NT2/D1 (cell line): ENCODE measurements around the gene KCNQ1.
A peak's percentile ranks its signal among the peaks of the same experiment; 100 is the strongest.

Experiments used
- DNase-seq: peaks from one replicate; pipeline ENCODE4 v3.0.0-alpha.2; 2011; ENCODE audit warnings: low read depth, low spot score
- H3K27me3 ChIP-seq: 2 replicates; pipeline ENCODE4 v1.6.0; 2011; ENCODE audit warnings: mild to moderate bottlenecking; ENCODE audit not compliant: insufficient read length, insufficient read depth
- H3K36me3 ChIP-seq: 2 replicates; pipeline ENCODE4 v1.6.1; 2011; ENCODE audit warnings: mild to moderate bottlenecking, low read length, mixed read lengths; ENCODE audit not compliant: insufficient read depth, insufficient read length
- H3K4me1 ChIP-seq: 2 replicates; pipeline ENCODE4 v1.5.1; 2011; ENCODE audit not compliant: insufficient read depth, insufficient read length
- H3K4me3 ChIP-seq: 2 replicates; pipeline ENCODE4 v1.5.1; 2011; ENCODE audit warnings: low read depth; ENCODE audit not compliant: insufficient read length
- H3K9ac ChIP-seq: 2 replicates; pipeline ENCODE4 v1.6.0; 2011; ENCODE audit warnings: low read depth; ENCODE audit not compliant: insufficient read length
- H3K9me3 ChIP-seq: 2 replicates; pipeline ENCODE4 v1.5.1; 2011; ENCODE audit warnings: mild to moderate bottlenecking, low read length; ENCODE audit not compliant: insufficient read depth
- SUZ12 ChIP-seq: IDR thresholded peaks from 2 replicates; pipeline ENCODE4 v1.6.1; 2011; ENCODE audit not compliant: insufficient read length, insufficient read depth; ENCODE audit errors: extremely low read depth
- YY1 ChIP-seq: IDR thresholded peaks from 2 replicates; pipeline ENCODE4 v1.6.1; 2011; ENCODE audit not compliant: insufficient read length, insufficient read depth
- ZNF274 ChIP-seq: IDR thresholded peaks from 2 replicates; pipeline ENCODE4 v1.6.1; 2011; ENCODE audit warnings: mild to moderate bottlenecking, low read depth, low read length

The KCNQ1 gene

GRCh38 chr11:2807801-2808241 lies 363.0 kb downstream of the KCNQ1 start:
- H3K27me3 ChIP-seq = peaks cover 24% of the 10 kb centered on the region
- no peaks in the 10 kb centered on the region for H3K36me3 ChIP-seq
- no peak overlapping the region for H3K9ac ChIP-seq
- peaks cover 23% of the 10 kb centered on the region for H3K4me1 ChIP-seq
- no peak for TF ChIP-seq SUZ12
- TF ChIP-seq YY1 = no peak
- no peak for TF ChIP-seq ZNF274
- DNase-seq = no peak
- peaks cover 10% of the 10 kb centered on the region; the same call in 1 of the 2 replicates for H3K9me3 ChIP-seq
- H3K4me3 ChIP-seq = no peak overlapping the region

- Histone ChIP-seq H3K9me3 (peaks cover 10% of the 10 kb centered on the region; the same call in 1 of the 2 replicates), H3K36me3 (no peaks in the 10 kb centered on the region), H3K4me1 (peaks cover 30% of the 10 kb centered on the region), H3K9ac (no peak overlapping the region), H3K27me3 (peaks cover 30% of the 10 kb centered on the region), H3K4me3 (no peak overlapping the region)
- DNase-seq = no peak
- TF ChIP-seq ZNF274 (no peak), SUZ12 (no peak), YY1 (no peak)
Observed at GRCh38 chr11:2808850-2809846, 364.3 kb downstream of the KCNQ1 start.

GRCh38 chr11:2809854-2810253 lies 365.0 kb downstream of the KCNQ1 start:
- H3K9ac ChIP-seq = no peak overlapping the region
- DNase-seq = no peak
- peaks cover 26% of the 10 kb centered on the region for H3K4me1 ChIP-seq
- no peak overlapping the region for H3K4me3 ChIP-seq
- H3K27me3 ChIP-seq = peaks cover 37% of the 10 kb centered on the region
- no peaks in the 10 kb centered on the region for H3K36me3 ChIP-seq
- H3K9me3 ChIP-seq = peaks cover 10% of the 10 kb centered on the region; the same call in 1 of the 2 replicates
- no peak for TF ChIP-seq YY1
- no peak for TF ChIP-seq ZNF274
- no peak for TF ChIP-seq SUZ12

GRCh38 chr11:2810411-2811205 lies 365.8 kb downstream of the KCNQ1 start:
- Histone ChIP-seq H3K4me1 (peaks cover 22% of the 10 kb centered on the region), H3K9me3 (peaks cover 10% of the 10 kb centered on the region; the same call in 1 of the 2 replicates), H3K27me3 (peaks cover 36% of the 10 kb centered on the region), H3K9ac (no peak overlapping the region), H3K4me3 (no peak overlapping the region), H3K36me3 (no peaks in the 10 kb centered on the region)
- no peak for DNase-seq
- TF ChIP-seq SUZ12 (no peak), YY1 (no peak), ZNF274 (no peak)

- no peak for DNase-seq
- H3K9ac ChIP-seq = peak overlapping the region; percentile 23
Observed at GRCh38 chr11:2811206-2812091, 366.6 kb downstream of the KCNQ1 start.

GRCh38 chr11:2812371-2812991 lies 367.7 kb downstream of the KCNQ1 start:
- no peaks in the 10 kb centered on the region for H3K36me3 ChIP-seq
- peaks cover 20% of the 10 kb centered on the region for H3K4me1 ChIP-seq
- TF ChIP-seq YY1 (no peak), ZNF274 (no peak), SUZ12 (no peak)
- peaks cover 40% of the 10 kb centered on the region for H3K27me3 ChIP-seq
- no peak overlapping the region for H3K4me3 ChIP-seq
- H3K9ac ChIP-seq = no peak overlapping the region
- peaks cover 19% of the 10 kb centered on the region; the same call in 1 of the 2 replicates for H3K9me3 ChIP-seq
- no peak for DNase-seq

More at GRCh38 chr11:2811206-2812091, 366.6 kb downstream of the KCNQ1 start:
- no peaks in the 10 kb centered on the region for H3K36me3 ChIP-seq
- peaks cover 39% of the 10 kb centered on the region for H3K27me3 ChIP-seq
- TF ChIP-seq YY1 (no peak), ZNF274 (no peak), SUZ12 (no peak)
- H3K4me1 ChIP-seq = peaks cover 18% of the 10 kb centered on the region
- H3K9me3 ChIP-seq = peaks cover 18% of the 10 kb centered on the region; the same call in 1 of the 2 replicates
- no peak overlapping the region for H3K4me3 ChIP-seq
